Esophagus muscularis mucosa (tissue), 4 donors: ENCODE results near the gene DNAH1. TPM values are rescaled to one million over a fixed set of nuclear protein-coding genes. Genes with fewer than 3 reads are reported as not detected.

ENCODE experiments used
- DNase-seq: peaks from one replicate; pipeline ENCODE4 v3.0.0-alpha.2; 2017; ENCODE audit errors: extremely low spot score
- H3K27ac ChIP-seq, 4 donors: fragments of 200-600 bp; sonication (generic); replicated peaks in 1 of 4; 1 replicate in 3 of 4; 2 replicates in 1 of 4; pipeline ENCODE4 v1.5.1; 2016 to 2019; ENCODE audit warnings: mild to moderate bottlenecking in 1 of 4
- H3K27me3 ChIP-seq, 4 donors: fragments of 200-600 bp; sonication (generic); one replicate each; pipeline versions ENCODE4 v1.5.1 to v1.6.0; 2016 to 2019
- H3K36me3 ChIP-seq, 4 donors: fragments of 200-600 bp; sonication (generic); one replicate each; pipeline ENCODE4 v1.5.1; 2016 to 2019
- H3K4me1 ChIP-seq, 4 donors: fragments of 200-600 bp; sonication (generic); one replicate each; pipeline ENCODE4 v1.5.1; 2016 to 2019
- H3K4me3 ChIP-seq, 4 donors: fragments of 200-600 bp; sonication (generic); 1 replicate in 2 of 4; 2 replicates in 2 of 4; pipeline ENCODE4 v1.5.1; 2016 to 2019; ENCODE audit warnings: mild to moderate bottlenecking in 4 of 4, moderate library complexity in 1 of 4
- H3K9me3 ChIP-seq, 4 donors: fragments of 200-600 bp; sonication (generic); 1 replicate in 3 of 4; 2 replicates in 1 of 4; pipeline ENCODE4 v1.5.1; 2016 to 2019
- CTCF ChIP-seq, 3 experiments: fragments of 200-600 bp in 2 of 3; fragments of 450-650 bp in 1 of 3; sonication (generic) in 2 of 3; IDR thresholded peaks; one replicate each; pipeline ENCODE4 v1.5.1; 2017 to 2019; ENCODE audit warnings: antibody characterized with exemption in 3 of 3, mild to moderate bottlenecking in 2 of 3, moderate library complexity in 1 of 3
- EP300 ChIP-seq: sonication (generic); formaldehyde crosslinking; IDR thresholded peaks from one replicate; pipeline ENCODE4 v1.6.1; 2017; ENCODE audit warnings: antibody characterized with exemption
- POLR2A ChIP-seq: fragments of 450-650 bp; IDR thresholded peaks from one replicate; pipeline ENCODE4 v1.6.1; 2017; ENCODE audit warnings: antibody characterized with exemption, moderate library complexity, mild to moderate bottlenecking, low read depth
- POLR2AphosphoS5 ChIP-seq, 2 donors: sonication (generic); formaldehyde crosslinking; IDR thresholded peaks; one replicate each; pipeline ENCODE4 v1.6.1; 2017; ENCODE audit warnings: antibody characterized with exemption in 2 of 2
- WGBS: methylation state at CpG from one replicate; pipeline ENCODE4 v1.1.5; 2018; 5-methylcytosine and 5-hydroxymethylcytosine counted together
- intact Hi-C: fragments of 100-400 bp; cut with DNase I; formaldehyde crosslinking; loops from one replicate; pipeline ENCODE4 v1.15.1; 2023
- total RNA-seq, 4 donors: library from RNA; depleted of rRNA; stranded (reverse); fragments of >200 nt; gene quantifications; one replicate each; pipeline versions ENCODE4 v1.1.0 to v1.2.1, GENCODE V29; 2016

Gene DNAH1
- total RNA-seq, 4 donors from 2014 or later = 3.4 to 5.4 (median 3.6) TPM

- no peak overlapping the region for H3K4me3 ChIP-seq
- intact Hi-C loops = no loop called here
- 82% methylated on average over 11 of the region's 11 CpGs for WGBS
These were observed 21.6 kb upstream of the DNAH1 start for GRCh38 chr3:52294320-52295150.

GRCh38 chr3:52295671-52296208 lies 20.4 kb upstream of the DNAH1 start:
- no peak for DNase-seq
- no peaks in the 10 kb centered on the region for H3K27me3 ChIP-seq
- no peaks in the 10 kb centered on the region for H3K9me3 ChIP-seq
- TF ChIP-seq POLR2A (no peak), POLR2AphosphoS5 (IDR thresholded peaks at IDR 0.05) (no peak), EP300 (no peak), CTCF (IDR thresholded peaks at IDR 0.05) (no peak)
- H3K4me1 ChIP-seq = peaks cover 5 to 17% (median 15%) of the 10 kb centered on the region in 4 donors
- no peak overlapping the region for H3K4me3 ChIP-seq
- no peak overlapping the region for H3K27ac ChIP-seq
- 92% methylated on average over 4 of the region's 5 CpGs for WGBS
- peaks cover 8 to 59% (median 34%) of the 10 kb centered on the region in 4 donors for H3K36me3 ChIP-seq
- intact Hi-C loops = no loop called here

More at GRCh38 chr3:52294320-52295150, 21.6 kb upstream of the DNAH1 start:
- Histone ChIP-seq H3K27ac (no peak overlapping the region), H3K4me1 (peaks cover 0 to 9% (median 7%) of the 10 kb centered on the region in 4 donors), H3K9me3 (no peaks in the 10 kb centered on the region), H3K27me3 (no peaks in the 10 kb centered on the region), H3K36me3 (peaks cover 8 to 63% (median 36%) of the 10 kb centered on the region in 4 donors)
- TF ChIP-seq POLR2AphosphoS5 (IDR thresholded peaks at IDR 0.05) (no peak), POLR2A (no peak), CTCF (IDR thresholded peaks at IDR 0.05) (no peak), EP300 (no peak)
- DNase-seq = no peak

- intact Hi-C loops = no loop called here
- peaks cover 0 to 41% (median 18%) of the 10 kb centered on the region in 4 donors for H3K36me3 ChIP-seq
- no peak for TF ChIP-seq EP300
- no peak for TF ChIP-seq POLR2A
- TF ChIP-seq CTCF (IDR thresholded peaks at IDR 0.05) = no peak
- TF ChIP-seq POLR2AphosphoS5 (IDR thresholded peaks at IDR 0.05) = no peak
- DNase-seq = no peak
- WGBS = 80% methylated on average over 11 of the region's 11 CpGs
- peaks cover 5 to 17% (median 15%) of the 10 kb centered on the region in 4 donors for H3K4me1 ChIP-seq
- H3K27me3 ChIP-seq = no peaks in the 10 kb centered on the region
- no peak overlapping the region for H3K4me3 ChIP-seq
- no peaks in the 10 kb centered on the region for H3K9me3 ChIP-seq
- no peak overlapping the region for H3K27ac ChIP-seq
These were observed 18.6 kb upstream of the DNAH1 start for GRCh38 chr3:52297242-52298148.

GRCh38 chr3:52298149-52299098 lies 17.7 kb upstream of the DNAH1 start:
- no peak overlapping the region for H3K27ac ChIP-seq
- DNase-seq = no peak
- no peaks in the 10 kb centered on the region for H3K9me3 ChIP-seq
- no peak overlapping the region for H3K4me3 ChIP-seq
- H3K27me3 ChIP-seq = no peaks in the 10 kb centered on the region
- H3K36me3 ChIP-seq = peaks cover 0 to 32% (median 10%) of the 10 kb centered on the region in 4 donors
- no peak for TF ChIP-seq POLR2AphosphoS5 (IDR thresholded peaks at IDR 0.05)
- TF ChIP-seq POLR2A = no peak
- TF ChIP-seq EP300 = no peak
- no peak for TF ChIP-seq CTCF (IDR thresholded peaks at IDR 0.05)
- peaks cover 5 to 17% (median 15%) of the 10 kb centered on the region in 4 donors for H3K4me1 ChIP-seq
- WGBS = 33% methylated on average over 12 of the region's 17 CpGs
- intact Hi-C loops = no loop called here
